SK-N-SH treated with all-trans-retinoic acid at 6 μM for 48 hours (cell line): ENCODE results near the gene SLC8A2.
A peak's percentile ranks its signal among the peaks of the same experiment; 100 is the strongest.

Experiments used
- ATAC-seq: fragments of 200-7000 bp; cut with Tn5 transposase; 3 replicates; pipeline ENCODE4 v1.9.1; 2020; ENCODE audit warnings: mild to moderate bottlenecking, moderate library complexity
- ARNTL ChIP-seq: fragments of 450-650 bp; formaldehyde crosslinking; IDR thresholded peaks from 2 replicates; pipeline ENCODE4 v1.5.0; 2020; ENCODE audit warnings: low read depth, mild to moderate bottlenecking, moderate library complexity, borderline replicate concordance
- BACH2 ChIP-seq: fragments of 250-450 bp; sonication (Bioruptor Pico); IDR thresholded peaks from 2 replicates; pipeline ENCODE4 v1.9.0; 2021; ENCODE audit warnings: mild to moderate bottlenecking, borderline replicate concordance
- CSDC2 ChIP-seq: fragments of 250-450 bp; sonication (Bioruptor Pico); IDR thresholded peaks from 2 replicates; pipeline ENCODE4 v1.5.0; 2020; ENCODE audit warnings: mild to moderate bottlenecking, moderate library complexity
- ESRRG ChIP-seq: fragments of 250-450 bp; sonication (Bioruptor Pico); IDR thresholded peaks from 2 replicates; pipeline ENCODE4 v1.6.1; 2021; ENCODE audit warnings: mild to moderate bottlenecking
- GLIS3 ChIP-seq: fragments of 250-450 bp; sonication (Bioruptor Pico); IDR thresholded peaks from 2 replicates; pipeline ENCODE4 v1.5.0; 2020; ENCODE audit warnings: mild to moderate bottlenecking, moderate library complexity
- ISL1 ChIP-seq: fragments of 250-450 bp; sonication (Bioruptor Pico); IDR thresholded peaks from 2 replicates; pipeline ENCODE4 v2.1.2; 2022; ENCODE audit warnings: mild to moderate bottlenecking, moderate library complexity
- OSR1 ChIP-seq: fragments of 250-450 bp; sonication (Bioruptor Pico); IDR thresholded peaks from 2 replicates; pipeline ENCODE4 v1.8.0; 2022; ENCODE audit warnings: moderate library complexity, mild to moderate bottlenecking, inconsistent platforms
- PPARA ChIP-seq: fragments of 250-450 bp; sonication (Bioruptor Pico); IDR thresholded peaks from 2 replicates; pipeline ENCODE4 v1.5.0; 2020; ENCODE audit warnings: mild to moderate bottlenecking, borderline replicate concordance
- RARB ChIP-seq: fragments of 250-450 bp; sonication (Bioruptor Pico); IDR thresholded peaks from 2 replicates; pipeline ENCODE4 v1.8.0; 2021; ENCODE audit warnings: mild to moderate bottlenecking, moderate library complexity
- SNAI2 ChIP-seq: fragments of 250-450 bp; sonication (Bioruptor Pico); IDR thresholded peaks from 2 replicates; pipeline ENCODE4 v1.5.0; 2020; ENCODE audit warnings: mild to moderate bottlenecking, moderate library complexity
- TCF4 ChIP-seq: fragments of 250-450 bp; sonication (Bioruptor Pico); IDR thresholded peaks from 2 replicates; pipeline ENCODE4 v1.8.0; 2021; ENCODE audit warnings: mild to moderate bottlenecking, moderate library complexity, borderline replicate concordance
- TOX ChIP-seq: fragments of 250-450 bp; sonication (Bioruptor Pico); IDR thresholded peaks from 2 replicates; pipeline ENCODE4 v1.8.0; 2021; ENCODE audit warnings: mild to moderate bottlenecking, moderate library complexity, borderline replicate concordance
- ZC3H10 ChIP-seq: fragments of 250-450 bp; sonication (Bioruptor Pico); IDR thresholded peaks from 2 replicates; pipeline ENCODE4 v1.5.1; 2021; ENCODE audit warnings: mild to moderate bottlenecking, moderate library complexity
- ZFP3 ChIP-seq: fragments of 250-450 bp; sonication (Bioruptor Pico); IDR thresholded peaks from 2 replicates; pipeline ENCODE4 v1.5.0; 2020; ENCODE audit warnings: mild to moderate bottlenecking, moderate library complexity
- ZFP30 ChIP-seq: fragments of 450-650 bp; formaldehyde crosslinking; IDR thresholded peaks from 2 replicates; pipeline ENCODE4 v1.5.0; 2022; ENCODE audit warnings: mild to moderate bottlenecking, moderate library complexity
- ZNF70 ChIP-seq: fragments of 450-650 bp; formaldehyde crosslinking; IDR thresholded peaks from 2 replicates; pipeline ENCODE4 v1.5.0; 2020; ENCODE audit warnings: mild to moderate bottlenecking, moderate library complexity
- TF ChIP-seq, protein P1 (sequence below): fragments of 250-450 bp; sonication (Bioruptor Pico); IDR thresholded peaks from 2 replicates; pipeline ENCODE4 v1.8.0; 2020; ENCODE audit warnings: mild to moderate bottlenecking, moderate library complexity, borderline replicate concordance
- TF ChIP-seq, protein P2 (sequence below): fragments of 250-450 bp; sonication (Bioruptor Pico); IDR thresholded peaks from 2 replicates; pipeline ENCODE4 v1.5.1; 2020; ENCODE audit warnings: low read depth, mild to moderate bottlenecking, moderate library complexity
- TF ChIP-seq, protein P3 (sequence below): fragments of 250-450 bp; sonication (Bioruptor Pico); IDR thresholded peaks from 2 replicates; pipeline ENCODE4 v1.8.0; 2021; ENCODE audit warnings: low read depth, mild to moderate bottlenecking, moderate library complexity, borderline replicate concordance
- TF ChIP-seq, protein P4 (sequence below): fragments of 250-450 bp; sonication (Bioruptor Pico); IDR thresholded peaks from 2 replicates; pipeline ENCODE4 v1.5.0; 2020; ENCODE audit warnings: mild to moderate bottlenecking, moderate library complexity
- TF ChIP-seq, protein P5 (sequence below): fragments of 250-450 bp; sonication (Bioruptor Pico); IDR thresholded peaks from 2 replicates; pipeline ENCODE4 v1.5.1; 2021; ENCODE audit warnings: mild to moderate bottlenecking, moderate library complexity

SLC8A2 gene

DNA sequence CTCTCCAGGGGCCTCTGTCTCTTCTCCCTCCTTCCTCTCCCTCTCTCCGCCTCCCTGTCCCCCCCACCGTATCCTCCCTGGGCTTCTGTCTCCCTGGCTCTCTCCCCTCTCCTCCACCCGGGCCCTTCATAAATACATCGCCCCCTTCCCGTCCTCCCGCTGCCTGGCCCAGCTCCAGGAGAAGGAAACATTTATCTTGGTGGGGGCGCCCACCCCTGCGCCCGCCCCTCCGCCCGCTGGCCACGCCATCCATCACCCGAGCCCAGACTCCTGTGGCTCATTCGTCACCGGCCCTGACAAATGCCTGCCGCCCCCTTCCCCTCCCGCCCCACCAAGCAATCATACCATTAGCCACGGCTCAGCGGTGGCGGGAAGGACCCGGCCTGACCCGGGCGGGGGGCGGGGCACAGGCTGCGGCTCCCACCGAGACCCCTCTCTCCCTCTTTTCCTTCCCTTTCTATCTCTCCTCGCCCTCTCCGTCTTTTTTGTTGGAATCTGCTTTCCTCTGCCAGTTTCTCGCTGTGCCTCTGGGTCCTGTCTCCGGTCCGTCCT is 49.8 kb downstream of the SLC8A2 start:
- ATAC-seq = peak; percentile 33
- TF ChIP-seq, protein P1, sequence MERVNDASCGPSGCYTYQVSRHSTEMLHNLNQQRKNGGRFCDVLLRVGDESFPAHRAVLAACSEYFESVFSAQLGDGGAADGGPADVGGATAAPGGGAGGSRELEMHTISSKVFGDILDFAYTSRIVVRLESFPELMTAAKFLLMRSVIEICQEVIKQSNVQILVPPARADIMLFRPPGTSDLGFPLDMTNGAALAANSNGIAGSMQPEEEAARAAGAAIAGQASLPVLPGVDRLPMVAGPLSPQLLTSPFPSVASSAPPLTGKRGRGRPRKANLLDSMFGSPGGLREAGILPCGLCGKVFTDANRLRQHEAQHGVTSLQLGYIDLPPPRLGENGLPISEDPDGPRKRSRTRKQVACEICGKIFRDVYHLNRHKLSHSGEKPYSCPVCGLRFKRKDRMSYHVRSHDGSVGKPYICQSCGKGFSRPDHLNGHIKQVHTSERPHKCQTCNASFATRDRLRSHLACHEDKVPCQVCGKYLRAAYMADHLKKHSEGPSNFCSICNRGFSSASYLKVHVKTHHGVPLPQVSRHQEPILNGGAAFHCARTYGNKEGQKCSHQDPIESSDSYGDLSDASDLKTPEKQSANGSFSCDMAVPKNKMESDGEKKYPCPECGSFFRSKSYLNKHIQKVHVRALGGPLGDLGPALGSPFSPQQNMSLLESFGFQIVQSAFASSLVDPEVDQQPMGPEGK (CRISPR knock-in tag) = peak; percentile 82; the same call in 1 of the 2 replicates
- TF ChIP-seq, protein P2, sequence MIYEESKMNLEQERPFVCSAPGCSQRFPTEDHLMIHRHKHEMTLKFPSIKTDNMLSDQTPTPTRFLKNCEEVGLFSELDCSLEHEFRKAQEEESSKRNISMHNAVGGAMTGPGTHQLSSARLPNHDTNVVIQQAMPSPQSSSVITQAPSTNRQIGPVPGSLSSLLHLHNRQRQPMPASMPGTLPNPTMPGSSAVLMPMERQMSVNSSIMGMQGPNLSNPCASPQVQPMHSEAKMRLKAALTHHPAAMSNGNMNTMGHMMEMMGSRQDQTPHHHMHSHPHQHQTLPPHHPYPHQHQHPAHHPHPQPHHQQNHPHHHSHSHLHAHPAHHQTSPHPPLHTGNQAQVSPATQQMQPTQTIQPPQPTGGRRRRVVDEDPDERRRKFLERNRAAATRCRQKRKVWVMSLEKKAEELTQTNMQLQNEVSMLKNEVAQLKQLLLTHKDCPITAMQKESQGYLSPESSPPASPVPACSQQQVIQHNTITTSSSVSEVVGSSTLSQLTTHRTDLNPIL = no peak

DNA sequence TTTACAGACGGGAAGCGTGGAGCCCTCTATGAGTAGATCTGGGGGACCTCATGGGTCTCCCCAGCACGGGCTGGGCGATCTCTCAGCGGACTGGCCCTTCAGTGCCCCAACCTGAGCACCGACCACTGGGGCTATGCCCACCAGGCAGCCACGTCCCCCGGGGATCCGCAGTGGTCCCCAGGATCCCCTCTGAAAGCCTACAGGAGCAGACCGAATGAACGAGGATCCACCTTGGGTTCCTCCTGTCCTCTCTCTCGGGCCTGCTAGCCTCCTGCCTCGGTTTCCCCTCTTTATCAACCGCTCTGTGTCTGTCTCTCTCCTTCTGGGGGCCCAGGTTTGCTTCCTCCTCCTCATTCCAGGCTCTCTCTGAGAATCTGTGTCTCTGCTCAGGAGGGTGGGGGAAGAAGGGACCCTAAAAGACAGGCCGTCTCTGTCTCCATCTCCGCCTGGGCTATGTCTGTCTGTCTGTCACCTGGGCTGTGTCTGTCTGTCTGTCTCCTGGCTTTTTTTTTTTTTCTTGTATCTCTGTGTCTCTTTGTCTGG is 50.4 kb downstream of the SLC8A2 start:
- TF ChIP-seq, protein P1 (CRISPR knock-in tag) = no peak
- no peak for TF ChIP-seq ZC3H10 (CRISPR knock-in tag)
- TF ChIP-seq ISL1 (CRISPR knock-in tag) = no peak
- no peak for TF ChIP-seq BACH2
- TF ChIP-seq ARNTL = no peak
- TF ChIP-seq, protein P3, sequence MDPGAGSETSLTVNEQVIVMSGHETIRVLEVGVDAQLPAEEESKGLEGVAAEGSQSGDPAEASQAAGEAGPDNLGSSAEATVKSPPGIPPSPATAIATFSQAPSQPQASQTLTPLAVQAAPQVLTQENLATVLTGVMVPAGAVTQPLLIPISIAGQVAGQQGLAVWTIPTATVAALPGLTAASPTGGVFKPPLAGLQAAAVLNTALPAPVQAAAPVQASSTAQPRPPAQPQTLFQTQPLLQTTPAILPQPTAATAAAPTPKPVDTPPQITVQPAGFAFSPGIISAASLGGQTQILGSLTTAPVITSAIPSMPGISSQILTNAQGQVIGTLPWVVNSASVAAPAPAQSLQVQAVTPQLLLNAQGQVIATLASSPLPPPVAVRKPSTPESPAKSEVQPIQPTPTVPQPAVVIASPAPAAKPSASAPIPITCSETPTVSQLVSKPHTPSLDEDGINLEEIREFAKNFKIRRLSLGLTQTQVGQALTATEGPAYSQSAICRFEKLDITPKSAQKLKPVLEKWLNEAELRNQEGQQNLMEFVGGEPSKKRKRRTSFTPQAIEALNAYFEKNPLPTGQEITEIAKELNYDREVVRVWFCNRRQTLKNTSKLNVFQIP (CRISPR knock-in tag) = no peak
- TF ChIP-seq ZFP30 (CRISPR knock-in tag) = no peak
- TF ChIP-seq TCF4 = no peak
- no peak for TF ChIP-seq GLIS3
- ATAC-seq = no peak

DNA sequence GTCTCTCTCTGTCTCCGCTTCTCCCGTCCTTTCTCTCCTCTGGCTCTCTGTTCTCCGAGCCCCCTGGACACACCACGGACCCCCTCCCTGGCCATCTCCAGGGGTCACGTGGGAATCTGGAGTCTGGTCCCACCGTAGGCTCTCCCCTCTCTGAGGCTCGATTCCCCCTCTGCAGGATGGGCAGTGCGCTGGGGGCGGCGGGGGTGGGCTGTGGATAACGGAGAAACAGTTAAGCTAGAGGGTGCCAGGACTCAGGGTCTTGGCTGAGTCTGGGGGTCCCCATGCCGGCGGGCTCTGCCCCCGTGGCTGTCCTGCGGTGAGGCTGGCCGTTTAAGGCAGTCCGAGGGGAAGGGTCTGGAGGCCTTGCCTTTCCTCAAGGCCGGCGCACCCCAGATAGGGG is 51.9 kb downstream of the SLC8A2 start:
- no peak for ATAC-seq
- TF ChIP-seq TOX (CRISPR knock-in tag) = no peak
- TF ChIP-seq OSR1 (CRISPR knock-in tag) = no peak
- no peak for TF ChIP-seq ZC3H10 (CRISPR knock-in tag)
- no peak for TF ChIP-seq PPARA
- TF ChIP-seq CSDC2 (CRISPR knock-in tag) = no peak
- no peak for TF ChIP-seq RARB (CRISPR knock-in tag)
- TF ChIP-seq, protein P4, sequence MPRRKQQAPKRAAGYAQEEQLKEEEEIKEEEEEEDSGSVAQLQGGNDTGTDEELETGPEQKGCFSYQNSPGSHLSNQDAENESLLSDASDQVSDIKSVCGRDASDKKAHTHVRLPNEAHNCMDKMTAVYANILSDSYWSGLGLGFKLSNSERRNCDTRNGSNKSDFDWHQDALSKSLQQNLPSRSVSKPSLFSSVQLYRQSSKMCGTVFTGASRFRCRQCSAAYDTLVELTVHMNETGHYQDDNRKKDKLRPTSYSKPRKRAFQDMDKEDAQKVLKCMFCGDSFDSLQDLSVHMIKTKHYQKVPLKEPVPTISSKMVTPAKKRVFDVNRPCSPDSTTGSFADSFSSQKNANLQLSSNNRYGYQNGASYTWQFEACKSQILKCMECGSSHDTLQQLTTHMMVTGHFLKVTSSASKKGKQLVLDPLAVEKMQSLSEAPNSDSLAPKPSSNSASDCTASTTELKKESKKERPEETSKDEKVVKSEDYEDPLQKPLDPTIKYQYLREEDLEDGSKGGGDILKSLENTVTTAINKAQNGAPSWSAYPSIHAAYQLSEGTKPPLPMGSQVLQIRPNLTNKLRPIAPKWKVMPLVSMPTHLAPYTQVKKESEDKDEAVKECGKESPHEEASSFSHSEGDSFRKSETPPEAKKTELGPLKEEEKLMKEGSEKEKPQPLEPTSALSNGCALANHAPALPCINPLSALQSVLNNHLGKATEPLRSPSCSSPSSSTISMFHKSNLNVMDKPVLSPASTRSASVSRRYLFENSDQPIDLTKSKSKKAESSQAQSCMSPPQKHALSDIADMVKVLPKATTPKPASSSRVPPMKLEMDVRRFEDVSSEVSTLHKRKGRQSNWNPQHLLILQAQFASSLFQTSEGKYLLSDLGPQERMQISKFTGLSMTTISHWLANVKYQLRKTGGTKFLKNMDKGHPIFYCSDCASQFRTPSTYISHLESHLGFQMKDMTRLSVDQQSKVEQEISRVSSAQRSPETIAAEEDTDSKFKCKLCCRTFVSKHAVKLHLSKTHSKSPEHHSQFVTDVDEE = no peak
- TF ChIP-seq TCF4 = no peak
- no peak for TF ChIP-seq ISL1 (CRISPR knock-in tag)
- no peak for TF ChIP-seq ESRRG (CRISPR knock-in tag)
- TF ChIP-seq BACH2 = no peak
- no peak for TF ChIP-seq GLIS3
- no peak for TF ChIP-seq SNAI2 (CRISPR knock-in tag)
- TF ChIP-seq, protein P5, sequence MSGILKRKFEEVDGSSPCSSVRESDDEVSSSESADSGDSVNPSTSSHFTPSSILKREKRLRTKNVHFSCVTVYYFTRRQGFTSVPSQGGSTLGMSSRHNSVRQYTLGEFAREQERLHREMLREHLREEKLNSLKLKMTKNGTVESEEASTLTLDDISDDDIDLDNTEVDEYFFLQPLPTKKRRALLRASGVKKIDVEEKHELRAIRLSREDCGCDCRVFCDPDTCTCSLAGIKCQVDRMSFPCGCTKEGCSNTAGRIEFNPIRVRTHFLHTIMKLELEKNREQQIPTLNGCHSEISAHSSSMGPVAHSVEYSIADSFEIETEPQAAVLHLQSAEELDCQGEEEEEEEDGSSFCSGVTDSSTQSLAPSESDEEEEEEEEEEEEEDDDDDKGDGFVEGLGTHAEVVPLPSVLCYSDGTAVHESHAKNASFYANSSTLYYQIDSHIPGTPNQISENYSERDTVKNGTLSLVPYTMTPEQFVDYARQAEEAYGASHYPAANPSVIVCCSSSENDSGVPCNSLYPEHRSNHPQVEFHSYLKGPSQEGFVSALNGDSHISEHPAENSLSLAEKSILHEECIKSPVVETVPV (CRISPR knock-in tag) = no peak
- TF ChIP-seq ZFP3 (CRISPR knock-in tag) = no peak
- TF ChIP-seq, protein P1 (CRISPR knock-in tag) = no peak
- TF ChIP-seq ZNF70 = no peak
